Measurements from ENCODE around the gene BRSK1.

The BRSK1 gene

DNA sequence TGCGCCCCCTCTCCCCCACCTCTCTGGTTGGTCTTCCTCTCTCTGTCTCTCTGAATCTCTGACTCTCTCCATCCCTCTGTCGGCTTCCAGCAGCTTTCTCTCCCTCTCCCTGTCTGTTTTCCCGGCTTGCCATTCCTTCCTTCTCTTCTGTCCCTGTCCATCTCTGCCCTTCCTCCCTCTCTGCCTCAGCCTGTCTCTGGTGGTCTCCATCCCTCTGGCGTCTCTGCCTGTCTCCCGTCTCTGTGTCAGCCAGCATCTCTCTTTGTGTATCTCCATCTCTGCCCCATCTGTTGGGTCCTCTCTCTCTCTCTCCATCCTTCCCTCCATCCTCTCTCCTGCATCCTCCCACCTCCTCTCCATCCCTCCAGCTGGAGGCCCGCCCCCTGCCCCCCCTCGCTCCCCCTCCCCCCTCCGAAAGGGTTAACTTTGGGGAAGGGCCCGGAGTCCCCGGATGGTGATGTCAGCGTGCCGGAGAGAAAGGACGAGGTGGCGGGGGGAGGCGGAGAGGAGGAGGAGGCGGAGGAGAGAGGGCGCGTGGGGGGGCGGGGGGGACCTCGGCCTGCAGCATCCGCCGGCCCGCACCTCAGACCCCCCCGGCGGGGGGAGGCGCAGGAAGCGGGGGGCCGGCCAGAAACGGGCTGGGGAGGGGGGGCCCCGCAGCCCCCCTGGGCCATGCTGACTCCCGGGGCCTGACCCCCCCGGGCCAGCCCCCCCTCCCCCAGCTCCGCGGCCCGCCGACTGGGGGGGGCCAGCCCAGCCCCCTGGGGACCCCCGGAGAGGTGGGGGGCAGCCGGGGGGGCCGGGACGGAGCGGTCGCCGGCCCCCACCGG lies at the start of gene BRSK1:
Gene BRSK1, plus strand, starts transcription at position 450 of the 830 bp plus-strand sequence. CDS start 446 bp downstream, outside the sequence.
- H3K9me3 Mint-ChIP-seq = no peaks in the 10 kb centered on the region
- H3K27ac Mint-ChIP-seq = peak within 1 kb of the TSS; percentile 13
- no peaks in the 10 kb centered on the region for H3K27me3 Mint-ChIP-seq
- H3K4me1 Mint-ChIP-seq (ENCODE audit: low read depth) = peaks cover 31% of the 10 kb centered on the region
- peaks cover 4% of the 10 kb centered on the region for H3K36me3 Mint-ChIP-seq (ENCODE audit: low read depth)
- H3K4me3 Mint-ChIP-seq = peak within 1 kb of the TSS; percentile 0

DNA sequence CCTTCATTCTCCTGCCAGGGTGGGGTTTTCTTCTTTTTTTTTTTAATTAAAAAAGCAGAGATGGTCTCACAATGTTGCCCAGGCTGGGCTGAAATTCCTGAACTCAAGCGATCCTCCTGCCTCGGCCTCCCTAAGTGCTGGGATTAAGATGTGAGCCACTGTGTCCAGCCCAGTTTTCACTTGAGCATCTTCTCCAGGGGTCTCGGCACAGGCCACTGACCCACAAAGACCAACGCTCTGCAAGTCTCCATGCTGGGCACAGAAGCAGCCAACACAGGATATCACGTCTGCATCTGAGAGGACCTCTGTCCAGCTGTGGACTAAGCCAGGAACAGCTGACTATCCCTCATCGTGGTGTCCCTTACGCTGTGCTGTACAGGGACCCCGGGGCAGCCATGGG lies 45.8 kb upstream of the BRSK1 start:
- Mint-ChIP-seq H3K27ac (no peak overlapping the region), H3K4me3 (no peak overlapping the region), H3K9me3 (no peaks in the 10 kb centered on the region), H3K36me3 (ENCODE audit: low read depth) (peaks cover 58% of the 10 kb centered on the region), H3K27me3 (no peaks in the 10 kb centered on the region), H3K4me1 (ENCODE audit: low read depth) (no peaks in the 10 kb centered on the region)

DNA sequence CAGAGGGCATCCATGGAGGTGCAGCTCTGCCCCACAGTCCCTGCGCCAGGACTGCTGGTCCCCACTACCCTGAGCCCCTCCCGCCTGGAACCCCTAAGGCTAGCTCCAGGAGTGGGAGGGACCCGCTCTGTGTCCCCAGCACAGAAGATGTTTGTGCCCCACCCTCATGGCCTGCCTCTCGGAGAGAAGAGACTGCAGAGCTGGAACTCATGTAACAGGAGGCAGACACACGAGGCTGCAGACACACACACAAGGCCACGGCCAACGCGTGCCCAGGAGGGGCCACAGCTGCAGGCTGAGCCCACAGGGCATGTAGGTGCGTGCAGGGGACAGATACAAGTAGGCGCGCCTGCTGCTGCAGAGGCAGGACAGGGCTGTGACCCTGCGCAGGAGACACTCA lies 44.8 kb upstream of the BRSK1 start:
- H3K9me3 Mint-ChIP-seq = no peaks in the 10 kb centered on the region

DNA sequence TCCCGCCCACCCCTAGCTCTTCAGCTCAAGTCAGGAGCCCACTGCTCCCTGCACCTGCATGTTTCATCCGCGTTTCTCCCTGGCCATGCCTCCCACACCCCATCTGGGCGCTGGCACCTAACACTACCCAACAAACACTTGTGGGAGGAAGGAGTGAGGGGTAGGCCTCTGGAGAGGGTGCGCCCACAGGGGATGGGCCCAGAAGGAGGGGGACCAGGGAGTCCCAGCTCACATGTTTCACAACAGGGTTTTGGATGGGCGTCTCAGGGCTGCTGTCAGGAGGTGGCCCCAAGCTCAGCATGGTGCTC lies 43.1 kb upstream of the BRSK1 start:
- no peak overlapping the region for H3K27ac Mint-ChIP-seq
- H3K36me3 Mint-ChIP-seq (ENCODE audit: low read depth) = peaks cover 55% of the 10 kb centered on the region
- no peaks in the 10 kb centered on the region for H3K27me3 Mint-ChIP-seq
- H3K4me3 Mint-ChIP-seq = no peak overlapping the region
- H3K9me3 Mint-ChIP-seq = no peaks in the 10 kb centered on the region
- H3K4me1 Mint-ChIP-seq (ENCODE audit: low read depth) = no peaks in the 10 kb centered on the region

More for the DNA sequence above, 44.8 kb upstream of the BRSK1 start:
- Mint-ChIP-seq H3K4me1 (ENCODE audit: low read depth) (no peaks in the 10 kb centered on the region), H3K27ac (no peak overlapping the region), H3K27me3 (no peaks in the 10 kb centered on the region), H3K36me3 (ENCODE audit: low read depth) (peaks cover 60% of the 10 kb centered on the region), H3K4me3 (no peak overlapping the region)

DNA sequence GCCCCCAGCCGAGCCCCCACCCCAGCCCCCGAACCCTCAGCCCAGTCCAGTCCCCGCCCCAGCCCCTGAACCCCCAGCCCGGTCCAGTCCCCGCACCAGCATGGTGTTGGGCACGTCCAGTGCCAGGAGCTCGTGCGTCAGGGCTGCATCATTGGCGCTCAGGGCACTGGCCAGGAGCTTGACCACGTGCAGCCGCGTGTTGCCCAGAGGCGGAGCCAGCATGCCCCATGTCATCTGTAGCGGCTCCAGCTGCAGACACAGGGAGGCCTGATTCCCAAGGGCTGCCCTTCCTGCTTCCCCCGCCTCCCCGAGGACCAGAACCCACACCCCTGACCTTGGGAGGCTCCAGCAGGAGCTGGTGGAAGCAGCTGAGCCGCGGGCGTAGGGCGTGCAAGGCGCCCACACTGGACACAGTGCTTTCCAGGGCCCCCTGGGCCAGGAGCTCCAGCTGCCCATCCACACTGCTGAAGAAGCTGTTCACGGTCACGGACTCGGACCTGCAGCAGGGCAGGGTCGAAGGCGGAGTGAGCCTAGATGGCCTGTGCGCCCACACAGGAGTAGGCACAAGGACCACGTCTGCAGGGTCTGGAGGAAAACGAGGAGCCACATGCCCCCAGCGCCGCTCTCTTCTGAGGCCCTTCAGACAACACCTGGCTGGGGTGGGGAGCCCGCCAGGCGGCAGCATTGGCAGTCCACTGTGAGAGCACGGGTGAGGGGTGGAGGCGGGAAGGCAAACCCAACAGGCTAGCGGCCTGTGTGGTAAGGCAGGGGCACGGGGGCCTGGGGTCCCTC lies 42.5 kb upstream of the BRSK1 start:
- no peaks in the 10 kb centered on the region for H3K4me1 Mint-ChIP-seq (ENCODE audit: low read depth)
- no peaks in the 10 kb centered on the region for H3K9me3 Mint-ChIP-seq
- no peak overlapping the region for H3K4me3 Mint-ChIP-seq
- H3K27ac Mint-ChIP-seq = no peak overlapping the region
- no peaks in the 10 kb centered on the region for H3K27me3 Mint-ChIP-seq
- H3K36me3 Mint-ChIP-seq (ENCODE audit: low read depth) = peaks cover 50% of the 10 kb centered on the region

DNA sequence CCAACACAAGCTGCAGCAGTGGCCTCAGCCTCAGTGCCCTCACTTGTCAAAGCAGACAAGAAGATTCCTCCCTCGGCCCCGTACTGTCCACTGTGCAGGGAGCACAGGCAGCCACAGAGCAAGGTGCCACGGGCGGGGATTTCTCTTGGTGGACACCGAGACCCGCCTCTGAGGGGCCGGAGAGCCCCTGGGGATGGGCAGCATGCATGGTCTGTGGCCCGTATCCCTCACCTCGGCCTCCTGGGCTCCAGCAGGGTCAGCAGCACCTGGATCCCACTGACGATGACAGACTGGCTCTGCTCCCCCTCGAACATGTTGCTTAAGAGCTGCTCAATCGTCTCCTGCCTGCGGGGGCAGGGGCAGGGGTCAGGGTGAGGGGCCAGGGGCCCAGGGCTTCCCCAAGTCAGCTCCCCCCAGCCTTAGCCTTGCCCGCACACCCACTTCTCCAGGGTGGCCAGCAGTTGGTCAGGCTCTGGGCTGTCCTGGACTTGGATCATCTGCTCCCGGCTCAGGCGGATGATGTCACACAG lies 41.8 kb upstream of the BRSK1 start:
- no peaks in the 10 kb centered on the region for H3K9me3 Mint-ChIP-seq
- no peak overlapping the region for H3K27ac Mint-ChIP-seq
- H3K27me3 Mint-ChIP-seq = no peaks in the 10 kb centered on the region
- no peak overlapping the region for H3K4me3 Mint-ChIP-seq
- no peaks in the 10 kb centered on the region for H3K4me1 Mint-ChIP-seq (ENCODE audit: low read depth)
- H3K36me3 Mint-ChIP-seq (ENCODE audit: low read depth) = peaks cover 44% of the 10 kb centered on the region

DNA sequence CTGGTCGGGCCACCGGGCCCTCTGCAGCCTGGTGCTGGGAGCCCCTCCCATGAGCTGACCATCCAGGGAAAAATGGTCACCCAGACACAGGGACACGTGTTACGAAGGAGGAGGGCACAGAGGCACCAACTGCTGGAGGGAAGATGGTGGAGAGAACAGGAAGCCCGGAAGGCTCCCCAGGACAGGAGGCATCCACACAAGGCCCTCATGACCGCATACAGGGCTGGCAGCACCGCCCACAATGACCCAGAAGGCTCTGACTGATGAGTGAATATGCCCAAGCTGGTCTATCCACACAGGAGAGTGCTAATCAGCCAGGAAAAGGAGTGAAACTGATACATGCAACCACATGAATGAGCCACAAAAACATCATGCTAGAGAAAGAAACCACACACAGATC lies 41.3 kb upstream of the BRSK1 start:
- H3K27ac Mint-ChIP-seq = no peak overlapping the region
- no peaks in the 10 kb centered on the region for H3K4me1 Mint-ChIP-seq (ENCODE audit: low read depth)
- H3K36me3 Mint-ChIP-seq (ENCODE audit: low read depth) = peaks cover 38% of the 10 kb centered on the region
- no peaks in the 10 kb centered on the region for H3K27me3 Mint-ChIP-seq
- H3K9me3 Mint-ChIP-seq = no peaks in the 10 kb centered on the region
- no peak overlapping the region for H3K4me3 Mint-ChIP-seq

DNA sequence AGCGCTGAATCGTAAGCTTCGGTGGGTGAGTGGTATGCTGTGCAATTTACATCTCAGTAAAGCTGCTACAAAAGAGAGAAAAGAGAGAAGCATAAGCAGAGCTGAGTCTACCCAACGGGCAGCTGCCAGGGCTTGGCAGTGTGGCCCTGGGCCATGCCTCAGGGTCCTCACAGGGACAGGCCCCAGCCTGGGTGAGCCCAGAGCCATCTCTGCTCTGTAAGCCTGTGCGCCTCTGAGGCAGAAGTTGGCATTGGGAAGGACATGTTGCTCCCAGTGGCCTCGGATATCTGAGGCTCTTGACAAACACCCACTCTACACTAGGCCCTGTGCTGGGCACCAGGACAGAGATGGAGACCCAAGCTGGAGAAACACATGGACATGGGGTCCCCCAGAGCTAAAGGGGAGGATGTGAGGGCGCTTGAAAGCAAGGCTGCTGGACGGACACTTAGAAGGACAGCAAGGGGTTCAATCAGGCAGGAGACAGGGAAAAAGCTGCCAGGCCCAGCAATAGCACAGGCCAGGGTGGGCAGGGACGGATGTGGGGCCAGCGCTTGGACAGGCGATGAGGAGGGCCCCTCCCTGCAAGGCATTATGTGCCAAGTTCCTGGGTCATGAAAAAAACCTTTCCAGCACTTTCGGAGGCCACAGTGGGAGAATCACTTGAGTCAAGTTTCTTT lies 39.7 kb upstream of the BRSK1 start:
- peaks cover 43% of the 10 kb centered on the region for H3K36me3 Mint-ChIP-seq (ENCODE audit: low read depth)
- no peaks in the 10 kb centered on the region for H3K9me3 Mint-ChIP-seq
- H3K27me3 Mint-ChIP-seq = no peaks in the 10 kb centered on the region
- H3K4me1 Mint-ChIP-seq (ENCODE audit: low read depth) = peaks cover 14% of the 10 kb centered on the region
- H3K4me3 Mint-ChIP-seq = no peak overlapping the region
- H3K27ac Mint-ChIP-seq = no peak overlapping the region

DNA sequence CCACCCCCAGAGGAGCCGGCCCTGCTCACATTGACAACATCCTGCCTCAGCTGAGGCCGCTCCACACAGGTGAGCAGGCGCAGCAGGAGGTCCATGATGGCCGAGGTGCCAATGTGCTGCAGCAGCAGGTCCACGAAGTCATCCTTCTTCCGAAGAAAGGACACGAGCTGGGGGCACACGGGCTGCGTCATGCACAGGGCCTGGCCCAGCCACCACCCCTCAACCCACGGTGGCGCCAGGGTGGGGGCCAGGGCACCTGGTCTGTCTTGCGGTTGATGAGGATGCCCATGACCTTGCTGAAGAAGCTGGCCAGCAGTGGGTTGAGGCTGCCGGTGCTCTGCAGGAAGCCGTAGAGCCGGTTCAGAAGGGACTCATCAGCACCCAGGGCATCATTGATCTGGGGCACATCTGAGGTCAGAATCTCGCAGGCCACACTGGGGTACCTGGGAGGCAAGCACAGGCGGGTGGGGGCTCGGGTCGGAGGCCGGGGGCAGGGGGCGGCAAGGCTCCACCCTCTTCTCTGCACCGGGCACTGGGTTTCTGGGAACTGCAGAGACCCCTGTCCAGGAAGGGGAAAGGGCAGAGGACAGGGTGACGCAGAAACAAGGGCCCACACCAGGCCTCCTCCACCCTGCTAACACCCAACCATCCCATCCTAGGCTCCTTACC lies 38.4 kb upstream of the BRSK1 start:
- peaks cover 22% of the 10 kb centered on the region for H3K4me1 Mint-ChIP-seq (ENCODE audit: low read depth)
- H3K27me3 Mint-ChIP-seq = no peaks in the 10 kb centered on the region
- peaks cover 39% of the 10 kb centered on the region for H3K36me3 Mint-ChIP-seq (ENCODE audit: low read depth)
- H3K4me3 Mint-ChIP-seq = no peak overlapping the region
- H3K9me3 Mint-ChIP-seq = no peaks in the 10 kb centered on the region
- H3K27ac Mint-ChIP-seq = no peak overlapping the region

DNA sequence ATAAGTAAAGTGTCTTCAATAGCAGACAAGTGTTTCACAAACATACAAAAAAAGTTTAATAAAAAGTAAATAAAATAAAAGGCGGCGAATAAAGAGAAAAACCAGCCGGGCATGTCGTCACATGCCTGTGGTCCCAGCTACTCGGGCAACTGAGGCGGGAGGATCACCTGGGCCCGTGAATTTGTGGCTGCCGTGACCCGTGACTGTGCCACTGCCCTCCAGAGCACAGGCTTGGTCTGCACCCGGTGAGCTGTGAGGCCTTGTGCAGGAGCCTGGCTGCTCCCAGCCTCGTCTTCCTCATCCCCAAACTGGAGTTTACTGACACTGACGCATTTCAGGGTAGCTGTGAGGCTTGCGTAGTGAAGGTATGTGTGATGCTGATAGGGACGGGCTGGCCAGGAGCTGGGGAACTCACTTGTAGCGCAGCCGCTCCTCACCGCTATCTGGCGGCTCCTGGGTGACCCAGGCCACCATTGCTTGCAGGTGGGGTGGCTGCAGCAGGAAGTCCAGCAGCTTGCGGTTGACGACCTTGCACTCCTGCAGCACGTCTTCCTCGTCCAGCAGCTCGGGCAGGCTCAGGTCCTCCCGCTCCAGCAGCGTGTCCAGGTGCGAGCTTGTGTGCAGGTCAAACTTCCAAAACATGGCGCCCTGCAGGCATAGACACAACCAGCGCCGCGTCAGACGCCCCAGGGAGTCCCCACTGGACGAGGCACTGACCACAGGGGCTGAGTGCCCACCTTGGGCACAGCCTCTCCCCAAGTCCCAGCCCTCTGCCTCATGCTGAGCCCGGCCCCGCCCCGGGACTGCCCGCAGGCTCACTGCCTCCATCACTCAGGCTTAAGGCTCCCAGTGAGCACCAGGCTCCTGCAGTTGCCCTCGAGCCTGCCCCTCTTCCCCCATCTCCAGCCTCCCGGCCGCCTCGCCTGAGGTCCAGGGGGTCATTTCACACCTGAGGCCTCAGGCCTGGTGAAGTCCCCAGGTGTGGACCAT lies 37.0 kb upstream of the BRSK1 start:
- no peak overlapping the region for H3K4me3 Mint-ChIP-seq
- peaks cover 36% of the 10 kb centered on the region for H3K4me1 Mint-ChIP-seq (ENCODE audit: low read depth)
- peaks cover 42% of the 10 kb centered on the region for H3K36me3 Mint-ChIP-seq (ENCODE audit: low read depth)
- H3K9me3 Mint-ChIP-seq = no peaks in the 10 kb centered on the region
- H3K27me3 Mint-ChIP-seq = no peaks in the 10 kb centered on the region
- no peak overlapping the region for H3K27ac Mint-ChIP-seq

DNA sequence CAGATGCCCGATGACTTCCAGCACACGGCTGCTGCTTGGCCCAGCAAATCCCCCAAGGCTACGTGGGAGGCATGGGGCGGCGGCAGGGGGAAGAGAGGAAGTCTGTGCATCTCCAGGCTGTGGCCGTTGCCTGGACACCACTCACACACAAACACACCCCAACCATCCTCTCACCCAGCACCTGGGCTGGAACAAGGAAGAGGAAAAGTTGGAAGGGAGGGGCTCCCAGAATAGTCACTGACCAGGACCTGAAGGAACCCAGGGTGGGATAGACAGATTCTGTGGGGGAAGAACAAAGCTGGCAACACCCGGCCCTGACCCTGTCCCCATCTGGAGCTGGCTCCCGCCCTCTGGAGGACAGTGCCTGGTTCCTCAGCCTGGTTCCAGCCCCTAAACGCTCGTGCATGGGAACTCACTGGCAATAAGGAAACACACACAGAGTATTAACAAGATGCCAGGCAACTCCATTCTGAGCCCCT lies 36.1 kb upstream of the BRSK1 start:
- Mint-ChIP-seq H3K4me3 (no peak overlapping the region), H3K9me3 (no peaks in the 10 kb centered on the region), H3K4me1 (ENCODE audit: low read depth) (peaks cover 45% of the 10 kb centered on the region), H3K27ac (no peak overlapping the region), H3K36me3 (ENCODE audit: low read depth) (peaks cover 43% of the 10 kb centered on the region), H3K27me3 (no peaks in the 10 kb centered on the region)

DNA sequence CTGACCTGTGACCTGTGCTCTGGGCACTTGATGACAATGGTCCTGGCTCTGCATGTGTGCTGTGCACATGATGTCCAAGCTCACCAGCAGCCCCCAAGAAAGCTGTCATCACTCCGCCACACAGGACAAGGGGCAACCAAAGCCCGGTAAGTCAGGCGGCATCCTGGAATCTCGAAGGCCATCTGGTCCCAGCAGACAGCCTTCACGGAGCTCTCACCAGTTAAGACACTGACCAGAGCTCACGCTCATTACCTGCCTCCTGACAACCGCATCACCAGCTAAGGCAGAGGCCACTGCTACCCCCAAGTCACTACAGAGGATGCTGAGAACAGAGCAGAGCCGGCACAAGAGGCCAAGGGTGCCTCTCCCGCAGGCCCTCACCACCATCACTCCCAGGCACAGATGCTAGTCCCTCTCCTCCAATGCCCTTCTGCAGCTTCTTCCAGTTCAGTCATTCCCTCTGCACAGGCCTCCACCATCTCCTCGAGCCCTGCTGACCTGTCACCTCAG lies 35.6 kb upstream of the BRSK1 start:
- peak overlapping the region; percentile 34 for H3K27ac Mint-ChIP-seq
- H3K4me1 Mint-ChIP-seq (ENCODE audit: low read depth) = peaks cover 50% of the 10 kb centered on the region
- H3K9me3 Mint-ChIP-seq = no peaks in the 10 kb centered on the region
- peaks cover 40% of the 10 kb centered on the region for H3K36me3 Mint-ChIP-seq (ENCODE audit: low read depth)
- H3K4me3 Mint-ChIP-seq = no peak overlapping the region
- no peaks in the 10 kb centered on the region for H3K27me3 Mint-ChIP-seq

DNA sequence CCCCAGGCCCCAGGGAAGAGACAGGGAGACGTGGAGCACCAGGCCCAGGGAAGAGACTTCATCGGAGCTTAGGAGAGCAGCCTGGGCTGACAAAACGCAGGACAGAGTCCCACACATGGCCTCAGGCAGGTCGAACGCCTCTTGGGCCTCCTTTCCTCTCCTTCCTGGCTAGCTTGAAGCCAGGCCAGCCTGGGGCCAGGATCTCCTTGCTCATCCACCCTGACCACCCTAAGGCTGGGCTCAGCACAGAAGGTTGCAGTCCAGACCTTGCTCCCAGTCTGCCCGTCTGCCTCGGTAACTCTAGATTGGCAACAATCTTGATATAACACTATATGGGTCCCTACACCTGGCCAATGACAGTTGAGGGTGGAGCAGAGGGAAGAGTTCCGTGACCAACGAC lies 35.1 kb upstream of the BRSK1 start:
- peak overlapping the region; percentile 34 for H3K27ac Mint-ChIP-seq
- no peak overlapping the region for H3K4me3 Mint-ChIP-seq
- no peaks in the 10 kb centered on the region for H3K27me3 Mint-ChIP-seq
- peaks cover 41% of the 10 kb centered on the region for H3K36me3 Mint-ChIP-seq (ENCODE audit: low read depth)
- peaks cover 55% of the 10 kb centered on the region for H3K4me1 Mint-ChIP-seq (ENCODE audit: low read depth)
- H3K9me3 Mint-ChIP-seq = no peaks in the 10 kb centered on the region
